Measurements from ENCODE around the gene ZNF326. TPM values are rescaled to one million over a fixed set of nuclear protein-coding genes. Genes with fewer than 3 reads are reported as not detected.
"Not testable (repeated sequence)": the region's sequence is repeated elsewhere in the genome, so short reads cannot be mapped to it uniquely, and the experiment has no call there.

The ZNF326 gene
- total RNA-seq, 1 donor from 2014 or later: 21.1 TPM

GRCh38 chr1:89971600-89971999, 23.3 kb upstream of the ZNF326 start:
- DNase-seq: no peak

GRCh38 chr1:89972024-89972423, 22.9 kb upstream of the ZNF326 start:
- DNase-seq: no peak

- DNase-seq: no peak
These were observed 21.3 kb upstream of the ZNF326 start for GRCh38 chr1:89973471-89974127.

DNA sequence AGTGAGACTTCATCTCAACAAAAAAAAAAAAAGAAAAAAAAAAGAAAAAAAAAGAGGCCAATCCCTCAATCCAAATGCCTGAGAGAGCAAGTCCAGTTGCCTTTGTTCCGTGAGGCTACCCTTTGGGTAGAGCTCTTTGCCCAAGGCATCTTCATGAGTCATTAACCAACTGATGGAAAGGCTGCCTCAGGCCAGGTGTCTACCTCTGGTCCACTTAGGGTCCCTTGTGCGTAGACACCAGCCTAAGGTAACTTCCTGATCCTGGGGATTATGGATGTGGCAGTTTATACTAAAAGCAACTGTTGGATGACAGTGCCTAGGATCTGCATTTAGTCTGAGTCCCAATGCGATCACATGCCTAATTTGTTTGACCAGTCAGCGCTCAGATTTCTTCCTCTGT, 20.7 kb upstream of the ZNF326 start:
- DNase-seq: no peak

DNA sequence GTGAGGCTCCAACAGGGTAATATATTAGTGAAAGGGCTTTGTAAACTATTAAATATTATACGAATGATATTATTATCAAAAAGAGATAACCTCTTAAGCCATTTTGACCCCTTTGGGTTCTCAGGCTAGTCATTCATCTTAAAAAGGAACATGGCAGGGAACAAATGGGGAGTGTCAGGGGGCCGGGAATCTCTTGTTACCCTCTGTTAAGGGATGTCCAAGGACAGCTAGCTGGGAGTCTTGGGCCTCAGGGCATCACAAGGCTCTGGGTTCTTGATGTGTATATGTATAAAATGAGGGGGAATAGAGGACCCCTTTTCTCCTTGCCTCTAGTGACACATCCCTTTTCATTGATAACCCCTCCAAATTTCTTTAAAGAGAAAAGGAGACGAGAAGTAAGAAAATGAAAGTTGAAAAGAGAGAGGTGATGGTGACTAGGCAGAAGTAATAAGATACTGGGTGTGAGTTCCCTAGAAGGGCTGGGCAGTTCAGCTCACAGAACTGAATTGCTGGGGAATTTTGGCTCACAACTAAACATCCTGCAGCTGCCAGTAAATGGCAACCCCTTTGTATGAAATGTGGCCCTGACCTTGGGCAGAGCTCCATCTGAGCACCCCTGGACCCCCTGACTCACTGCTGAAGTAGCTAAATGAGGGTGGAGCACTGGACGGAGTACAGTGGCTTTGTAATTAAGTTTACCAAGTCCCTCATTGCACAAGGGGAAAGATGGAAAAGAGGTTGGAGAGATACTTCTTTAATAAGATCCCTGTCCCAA, 20.0 kb upstream of the ZNF326 start:
- DNase-seq: no peak

DNA sequence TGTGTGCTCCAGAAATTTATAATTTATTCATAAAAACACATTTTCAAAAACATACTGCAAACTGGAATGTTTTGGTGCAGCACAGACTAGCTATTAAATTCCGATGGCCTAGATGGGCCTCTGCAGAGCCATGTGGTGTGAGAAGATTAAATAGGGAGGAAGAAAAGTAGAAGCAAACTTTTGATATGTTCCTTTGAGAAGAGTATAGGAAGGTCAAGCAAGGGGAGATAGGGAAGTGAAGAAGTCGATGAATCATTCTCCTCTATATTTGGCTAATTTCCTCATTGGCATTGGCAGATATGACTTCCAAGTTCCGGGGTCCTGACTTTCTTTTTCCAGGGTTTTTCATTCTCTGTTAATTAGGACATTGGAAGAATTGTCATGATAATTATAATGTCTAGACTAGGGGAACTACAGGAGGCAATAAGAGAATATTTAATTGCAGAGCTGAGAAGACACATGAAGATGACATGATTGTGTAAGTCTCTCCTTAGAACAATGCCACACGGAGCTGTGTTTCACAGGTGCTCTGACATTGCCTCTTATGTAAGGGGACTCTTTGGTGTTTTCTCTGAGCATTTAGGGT, 19.3 kb upstream of the ZNF326 start:
- no peak for DNase-seq

DNA sequence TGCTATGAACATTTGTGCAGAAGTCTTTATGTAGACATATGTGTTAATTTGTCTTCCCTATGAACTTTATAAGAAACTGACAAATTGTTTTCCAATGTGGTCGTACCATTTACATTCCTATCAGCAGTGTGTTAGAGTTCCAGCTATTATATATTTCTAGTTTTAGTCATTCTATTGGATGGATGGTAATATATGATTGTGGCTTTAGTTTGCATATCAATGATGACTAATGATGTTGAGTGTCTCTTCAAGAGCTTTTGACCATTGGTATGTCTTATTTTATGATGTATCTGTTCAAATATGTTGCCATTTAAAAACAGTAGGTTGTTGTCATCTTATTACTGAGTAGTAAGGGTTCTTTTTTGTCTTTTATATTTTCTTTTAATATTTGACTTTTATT, 16.2 kb upstream of the ZNF326 start:
- no peak for DNase-seq

DNA sequence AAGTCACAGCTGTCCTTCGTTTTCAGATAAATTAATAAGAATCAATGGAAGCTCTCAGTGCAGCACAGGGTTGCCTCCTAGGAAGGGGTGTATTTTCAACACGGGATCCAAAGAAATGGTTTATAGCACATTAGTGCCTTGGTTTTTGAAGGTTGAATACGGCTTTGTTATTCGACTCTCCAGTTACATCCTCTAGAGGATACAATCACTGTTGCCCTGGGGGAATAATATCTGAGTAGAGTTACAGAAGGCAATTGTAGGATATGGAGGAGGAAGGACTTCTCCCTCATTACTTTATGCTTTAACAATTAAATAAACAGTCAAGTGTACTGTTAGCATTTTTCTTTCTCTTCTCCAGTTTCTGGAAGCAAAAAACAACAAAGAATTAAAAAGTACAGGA, 14.3 kb upstream of the ZNF326 start:
- DNase-seq: no peak

GRCh38 chr1:89982846-89983245, 12.1 kb upstream of the ZNF326 start:
- DNase-seq: not testable (repeated sequence)

DNA sequence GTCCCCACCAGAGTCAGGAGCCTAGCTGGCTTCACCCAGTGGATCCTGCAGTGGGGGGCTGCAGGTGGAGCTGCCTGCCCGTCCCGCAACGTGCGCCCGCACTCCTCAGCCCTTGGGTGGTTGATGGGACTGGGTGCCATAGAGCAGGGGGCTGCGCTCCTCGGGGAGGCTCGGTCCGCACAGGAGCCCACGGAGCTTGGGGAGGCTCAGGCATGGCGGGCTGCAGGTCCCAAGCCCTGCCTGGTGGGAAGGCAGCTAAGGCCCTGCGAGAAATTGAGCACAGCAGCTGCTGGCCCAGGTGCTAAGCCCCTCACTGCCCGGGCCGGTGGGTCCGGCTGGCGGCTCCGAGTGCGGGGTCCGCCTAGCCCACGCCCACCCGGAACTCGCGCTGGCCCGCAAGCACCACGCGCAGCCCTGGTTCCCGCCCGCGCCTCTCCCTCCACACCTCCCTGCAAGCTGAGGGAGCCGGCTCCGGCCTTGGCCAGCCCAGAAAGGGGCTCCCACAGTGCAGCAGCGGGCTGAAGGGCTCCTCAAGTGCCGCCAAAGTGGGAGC, 10.3 kb upstream of the ZNF326 start:
- not testable (repeated sequence) for DNase-seq

DNA sequence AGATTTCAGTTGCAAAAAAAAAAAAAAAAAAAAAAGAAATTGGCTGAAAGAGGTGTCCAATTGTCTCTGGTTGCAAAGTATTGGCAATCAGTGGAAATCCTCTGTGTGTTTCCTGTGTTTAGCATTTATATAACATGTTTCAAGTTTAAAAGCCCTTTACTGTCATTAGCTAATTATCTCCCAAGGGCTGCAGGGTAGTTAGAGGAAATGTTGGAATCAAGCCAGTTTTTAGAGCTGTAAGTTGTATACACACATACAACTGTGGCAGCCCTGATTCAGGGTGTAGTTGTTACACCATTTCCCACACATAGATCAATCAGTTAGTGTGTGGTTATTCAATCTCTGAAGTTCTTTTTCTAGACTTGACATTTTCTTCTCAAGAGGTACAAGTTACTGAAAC, 8.9 kb upstream of the ZNF326 start:
- DNase-seq: no peak

DNA sequence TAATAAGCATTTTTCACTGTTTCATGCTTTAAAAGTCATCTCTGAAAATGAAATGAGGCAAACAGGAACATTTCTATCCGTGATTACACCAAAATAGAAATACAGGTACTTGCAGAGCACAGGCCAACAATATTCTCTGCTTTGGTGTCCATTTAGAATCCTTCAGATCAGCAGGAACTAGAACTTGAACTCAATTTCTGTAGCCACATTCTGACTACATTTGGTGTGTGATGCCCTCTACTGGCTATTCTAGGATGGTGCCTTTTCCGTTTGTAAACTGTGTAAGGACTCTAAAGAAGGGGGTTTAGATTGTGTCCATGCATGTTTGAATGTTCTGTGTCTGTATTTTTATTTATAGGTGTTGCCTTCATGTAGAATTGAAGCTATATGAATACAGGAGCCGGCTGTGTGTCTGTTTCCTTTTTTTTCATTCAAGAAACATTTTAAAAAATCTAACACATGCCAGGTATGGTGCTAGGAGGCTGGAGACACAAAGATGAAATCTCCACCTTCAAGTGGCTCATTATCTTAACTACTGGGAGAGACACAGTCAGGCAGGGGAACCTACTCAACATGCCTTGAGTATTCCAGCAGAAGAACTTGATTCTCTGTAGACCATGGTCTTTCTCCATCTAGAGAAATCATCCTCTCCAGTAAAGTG, 7.6 kb upstream of the ZNF326 start:
- DNase-seq: peak; percentile 68

GRCh38 chr1:89989099-89989498, 5.8 kb upstream of the ZNF326 start:
- DNase-seq: no peak

GRCh38 chr1:89989799-89990198, 5.1 kb upstream of the ZNF326 start:
- DNase-seq: no peak

DNA sequence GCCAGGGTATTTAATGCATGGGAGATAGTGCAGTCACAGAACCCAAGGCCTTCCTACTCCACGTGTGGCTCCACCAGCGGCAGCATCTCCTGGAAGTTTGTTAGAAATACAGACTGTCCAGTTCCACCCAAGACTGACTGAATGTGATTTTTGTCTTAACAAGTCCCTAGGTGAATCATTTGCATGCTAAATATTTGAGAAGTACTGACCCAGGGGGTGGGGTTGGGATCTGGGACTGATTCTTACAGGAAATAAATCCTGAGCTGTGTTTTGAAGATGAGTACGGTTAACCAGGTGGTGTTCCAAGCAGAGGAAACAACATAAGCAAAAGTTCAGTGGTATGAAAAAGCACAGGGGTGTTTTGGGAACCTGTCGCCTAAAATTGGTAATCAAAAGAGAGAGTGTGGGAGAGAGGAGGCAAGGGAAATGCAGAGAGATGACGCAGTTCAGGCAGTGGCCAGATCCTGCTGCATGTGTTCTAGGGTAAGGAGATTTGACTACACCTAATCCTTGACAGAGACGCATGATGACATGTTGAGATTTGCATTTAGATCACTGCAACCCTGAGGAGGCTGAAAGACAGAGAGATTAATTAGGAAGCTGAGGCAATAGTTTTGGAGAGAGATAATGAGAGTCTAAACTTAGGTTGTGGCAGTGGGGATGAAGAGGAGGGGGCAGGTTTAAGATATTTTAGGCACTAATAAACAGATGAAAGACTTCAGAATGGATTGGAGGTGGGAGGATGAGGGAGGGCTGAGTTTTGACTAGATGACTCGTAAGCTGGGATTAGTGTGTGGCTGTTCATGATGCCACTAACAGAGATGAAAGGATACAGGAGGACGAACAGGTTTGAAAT, 3.7 kb upstream of the ZNF326 start:
- DNase-seq: no peak

DNA sequence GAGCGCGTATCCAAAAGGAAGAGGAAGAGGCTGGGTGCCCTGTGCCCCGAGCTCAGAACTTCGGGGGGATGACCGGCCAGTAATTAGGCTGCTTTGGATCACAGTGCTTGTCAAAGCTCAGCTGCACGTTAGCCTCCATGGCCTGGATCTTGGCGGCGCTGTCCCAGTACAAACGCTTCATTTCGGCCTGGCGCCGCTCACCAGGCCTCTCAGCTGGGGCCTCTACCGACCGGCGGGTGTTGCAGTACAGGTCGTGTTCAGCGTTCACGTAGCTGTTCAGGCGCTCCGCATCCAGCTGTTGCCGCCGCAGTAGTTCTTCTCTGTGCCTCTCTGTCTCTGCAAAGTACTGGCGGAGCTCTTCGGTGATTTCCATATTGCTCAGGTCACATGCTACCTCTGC, 1.4 kb upstream of the ZNF326 start:
- DNase-seq: no peak

- no peak for DNase-seq
These were observed 592 bp upstream of the ZNF326 start for GRCh38 chr1:89994231-89994804.

GRCh38 chr1:89995598-89996449, 914 bp downstream of the ZNF326 start:
- peak; percentile 54 for DNase-seq

GRCh38 chr1:89996450-89997110, 1.7 kb downstream of the ZNF326 start:
- no peak for DNase-seq

DNA sequence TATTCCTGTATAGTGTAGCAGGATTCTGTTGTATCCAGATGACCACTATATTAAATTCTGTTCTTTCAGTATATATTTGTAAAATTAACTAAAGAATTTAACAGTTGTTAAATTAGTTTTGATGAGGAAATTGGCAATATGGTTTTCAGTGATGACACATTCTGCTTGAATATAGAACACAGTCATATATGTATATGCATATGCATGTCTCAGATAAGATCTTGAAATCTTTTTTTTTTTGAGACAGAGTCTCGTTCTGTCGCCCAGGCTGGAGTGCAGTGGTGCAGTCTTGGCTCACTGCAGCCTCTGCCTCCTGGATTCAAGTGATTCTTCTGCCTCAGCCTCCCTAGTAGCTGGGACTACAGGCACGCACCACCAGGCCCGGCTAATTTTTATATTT, 2.2 kb downstream of the ZNF326 start:
- not testable (repeated sequence) for DNase-seq

Data from skin of body (tissue), 2 donors.